HL-60 (cell line): Measurements from ENCODE around the gene MYO3A.

ENCODE experiments used
- POLR2AphosphoS5 ChIP-seq: IDR thresholded peaks from 2 replicates; pipeline ENCODE4 v1.6.1; 2012; ENCODE audit warnings: low read depth
- TF ChIP-seq, protein P1 (sequence below): IDR thresholded peaks from one replicate; pipeline ENCODE4 v1.5.1; 2011; ENCODE audit warnings: low read length, control low read depth, inconsistent platforms; ENCODE audit not compliant: insufficient read depth

DNA sequence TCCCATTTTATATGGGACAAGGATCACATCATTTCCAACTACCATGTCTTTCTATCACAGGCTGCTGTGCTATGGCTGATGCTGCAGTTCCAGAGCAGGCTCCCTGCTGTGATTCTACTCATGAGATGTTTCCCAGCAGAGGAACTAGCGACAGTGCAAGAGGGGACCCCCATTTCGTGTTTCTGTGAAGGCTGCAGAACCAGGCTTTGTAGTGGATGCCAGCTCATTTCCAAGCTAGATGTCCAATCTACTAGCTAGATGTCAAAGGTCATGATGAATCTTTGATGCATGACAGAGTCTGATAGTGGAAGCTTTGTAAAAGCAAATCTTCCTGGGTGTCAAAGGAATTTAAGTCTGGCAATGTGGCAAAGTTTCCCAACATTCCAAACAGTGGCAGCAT lies 21.2 kb upstream of the MYO3A start:
- no peak for TF ChIP-seq POLR2AphosphoS5
- TF ChIP-seq, protein P1, sequence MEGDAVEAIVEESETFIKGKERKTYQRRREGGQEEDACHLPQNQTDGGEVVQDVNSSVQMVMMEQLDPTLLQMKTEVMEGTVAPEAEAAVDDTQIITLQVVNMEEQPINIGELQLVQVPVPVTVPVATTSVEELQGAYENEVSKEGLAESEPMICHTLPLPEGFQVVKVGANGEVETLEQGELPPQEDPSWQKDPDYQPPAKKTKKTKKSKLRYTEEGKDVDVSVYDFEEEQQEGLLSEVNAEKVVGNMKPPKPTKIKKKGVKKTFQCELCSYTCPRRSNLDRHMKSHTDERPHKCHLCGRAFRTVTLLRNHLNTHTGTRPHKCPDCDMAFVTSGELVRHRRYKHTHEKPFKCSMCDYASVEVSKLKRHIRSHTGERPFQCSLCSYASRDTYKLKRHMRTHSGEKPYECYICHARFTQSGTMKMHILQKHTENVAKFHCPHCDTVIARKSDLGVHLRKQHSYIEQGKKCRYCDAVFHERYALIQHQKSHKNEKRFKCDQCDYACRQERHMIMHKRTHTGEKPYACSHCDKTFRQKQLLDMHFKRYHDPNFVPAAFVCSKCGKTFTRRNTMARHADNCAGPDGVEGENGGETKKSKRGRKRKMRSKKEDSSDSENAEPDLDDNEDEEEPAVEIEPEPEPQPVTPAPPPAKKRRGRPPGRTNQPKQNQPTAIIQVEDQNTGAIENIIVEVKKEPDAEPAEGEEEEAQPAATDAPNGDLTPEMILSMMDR = no peak
